ENCODE data around the gene ATCAY.
"Not testable (repeated sequence)": the region's sequence is repeated elsewhere in the genome, so short reads cannot be mapped to it uniquely, and the experiment has no call there.

The ATCAY gene

GRCh38 chr19:3857449-3858003 lies 23.0 kb upstream of the ATCAY start:
- DNase-seq: peak in 1 of 5 experiments; percentile 30

- DNase-seq: no peak
These were observed 20.0 kb upstream of the ATCAY start for GRCh38 chr19:3860499-3860898.

GRCh38 chr19:3862826-3863500 lies 17.5 kb upstream of the ATCAY start:
- no peak for DNase-seq

GRCh38 chr19:3863648-3864047 lies 16.8 kb upstream of the ATCAY start:
- DNase-seq: no peak

- DNase-seq: no peak
These were observed 13.4 kb upstream of the ATCAY start for GRCh38 chr19:3866910-3867638.

GRCh38 chr19:3867971-3868769 lies 12.3 kb upstream of the ATCAY start:
- DNase-seq: no peak

- peak in 2 of 5 experiments; percentile 12 to 29 for DNase-seq
These were observed 11.6 kb upstream of the ATCAY start, which contains the start of gene ZFR2 for GRCh38 chr19:3868770-3869456. Gene ZFR2 (minus strand): TSS chr19:3869038. CDS start chr19:3869017, 21 bp downstream.

- DNase-seq: no peak
These were observed 7.3 kb upstream of the ATCAY start for GRCh38 chr19:3873151-3873550.

- not testable (repeated sequence) for DNase-seq
These were observed 5.8 kb upstream of the ATCAY start for GRCh38 chr19:3874695-3875094.

GRCh38 chr19:3879656-3880055 lies 829 bp upstream of the ATCAY start:
- no peak for DNase-seq

GRCh38 chr19:3881272-3882040 lies 971 bp downstream of the ATCAY start:
- DNase-seq: no peak

GRCh38 chr19:3882041-3882384 lies 1.5 kb downstream of the ATCAY start:
- no peak for DNase-seq

GRCh38 chr19:3890591-3890990 lies 10.1 kb downstream of the ATCAY start:
- DNase-seq: no peak

- no peak for DNase-seq
These were observed 13.2 kb downstream of the ATCAY start for GRCh38 chr19:3893509-3894179.

- not testable (repeated sequence) for DNase-seq
These were observed 14.5 kb downstream of the ATCAY start for GRCh38 chr19:3894959-3895358.

- DNase-seq: no peak
These were observed 15.3 kb downstream of the ATCAY start for GRCh38 chr19:3895788-3896187.

GRCh38 chr19:3897936-3898335 lies 17.5 kb downstream of the ATCAY start:
- DNase-seq: peak in 2 of 5 experiments; percentile 35 to 56

GRCh38 chr19:3898426-3898825 lies 17.9 kb downstream of the ATCAY start:
- no peak for DNase-seq

- no peak for DNase-seq
These were observed 19.2 kb downstream of the ATCAY start for GRCh38 chr19:3899531-3900294.

- DNase-seq: no peak
These were observed 22.0 kb downstream of the ATCAY start for GRCh38 chr19:3902317-3902973.
